Measurements from ENCODE around the gene CFHR2. TPM values are rescaled to one million over a fixed set of nuclear protein-coding genes. Genes with fewer than 3 reads are reported as not detected.

CFHR2 gene
- total RNA-seq, 2 donors from 2014 or later: not detected

DNA sequence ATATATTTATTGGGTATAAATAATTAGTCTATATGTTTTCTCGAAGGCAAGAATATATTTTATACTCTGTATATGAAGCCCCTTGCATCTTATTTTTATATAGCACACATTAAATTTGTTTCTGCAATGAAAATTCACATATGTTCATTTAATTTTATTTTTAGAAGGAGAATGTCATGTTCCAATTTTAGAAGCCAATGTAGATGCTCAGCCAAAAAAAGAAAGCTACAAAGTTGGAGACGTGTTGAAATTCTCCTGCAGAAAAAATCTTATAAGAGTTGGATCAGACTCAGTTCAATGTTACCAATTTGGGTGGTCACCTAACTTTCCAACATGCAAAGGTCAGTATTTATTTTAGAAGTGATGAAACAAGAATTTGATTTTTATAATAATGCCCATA lies 50.4 kb downstream of the CFHR2 start:
- intact Hi-C loops (cut with DNase I): no loop called here
- DNase-seq (ENCODE audit: low spot score): no peak

- DNase-seq (ENCODE audit: low spot score): no peak
- intact Hi-C loops (cut with DNase I): no loop called here
These were observed 53.9 kb downstream of the CFHR2 start for GRCh38 chr1:196997423-196997822.

DNA sequence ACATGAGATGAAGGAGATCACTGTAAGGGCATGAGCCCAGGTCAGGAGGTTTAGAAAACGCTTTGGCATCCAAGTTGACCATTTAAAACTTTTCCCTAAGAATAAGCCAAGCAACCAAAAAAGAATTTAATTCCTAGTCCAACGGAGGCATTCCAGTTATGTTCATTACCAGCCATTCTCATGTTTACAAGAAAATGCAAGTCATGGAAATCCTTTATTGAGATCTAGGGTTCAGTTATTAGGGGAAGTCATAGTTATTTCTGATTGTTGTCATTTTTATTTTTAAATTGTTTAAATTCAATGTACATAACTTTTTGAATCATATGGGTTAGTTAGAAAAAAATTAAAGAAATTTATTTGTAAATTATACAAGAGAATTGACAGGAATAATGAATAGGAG lies 58.3 kb downstream of the CFHR2 start:
- intact Hi-C loops (cut with DNase I): no loop called here
- no peak for DNase-seq (ENCODE audit: low spot score)

- intact Hi-C loops (cut with DNase I): no loop called here
- no peak for DNase-seq (ENCODE audit: low spot score)
These were observed 59.6 kb downstream of the CFHR2 start for GRCh38 chr1:197003132-197003531.

DNA sequence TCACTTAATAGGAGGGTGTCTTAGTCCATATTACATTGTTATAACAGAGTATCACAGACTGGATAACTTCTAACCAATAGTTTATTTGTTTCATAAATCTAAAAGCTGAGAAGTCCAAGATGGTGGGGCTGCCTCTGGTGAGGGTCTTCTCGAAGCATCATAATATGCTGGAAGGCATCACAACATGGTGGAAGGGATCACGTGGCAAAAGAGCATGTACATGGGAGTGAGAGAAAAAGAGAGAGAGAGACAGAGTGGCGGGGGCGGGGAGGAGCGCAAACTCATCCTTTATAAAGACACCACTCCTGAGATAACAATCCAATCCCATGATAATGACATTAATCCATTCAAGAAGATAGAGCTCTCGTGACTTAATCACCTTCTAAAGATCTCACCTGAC lies 65.3 kb downstream of the CFHR2 start:
- no peak for DNase-seq (ENCODE audit: low spot score)
- intact Hi-C loops (cut with DNase I): no loop called here

Other genes with a start within 250 kb of the CFHR2 start
- under 1 TPM; 0.38 to 0.79 TPM for gene CFHR3, start 168.9 kb upstream of the CFHR2 start, total RNA-seq
- 1 to 10 TPM in 1 of 2 donors, under 1 TPM in 1; 0.76 to 4.0 TPM for gene CFHR1, start 124.0 kb upstream of the CFHR2 start, total RNA-seq
- gene CFHR4, start 55.7 kb upstream of the CFHR2 start, total RNA-seq: not detected
- not detected for gene CFHR5, start 33.8 kb downstream of the CFHR2 start, total RNA-seq
- not detected for gene F13B, start 123.5 kb downstream of the CFHR2 start, total RNA-seq
- gene ASPM, start 202.9 kb downstream of the CFHR2 start, total RNA-seq: under 1 TPM; 0.14 to 0.37 TPM

Measured in posterior vena cava (tissue), 2 donors.